ENCODE measurements around the gene CYFIP2.

Gene CYFIP2

GRCh38 chr5:157288405-157289163, 22.7 kb downstream of the CYFIP2 start:
- no peak for DNase-seq (ENCODE audit: low spot score)

DNA sequence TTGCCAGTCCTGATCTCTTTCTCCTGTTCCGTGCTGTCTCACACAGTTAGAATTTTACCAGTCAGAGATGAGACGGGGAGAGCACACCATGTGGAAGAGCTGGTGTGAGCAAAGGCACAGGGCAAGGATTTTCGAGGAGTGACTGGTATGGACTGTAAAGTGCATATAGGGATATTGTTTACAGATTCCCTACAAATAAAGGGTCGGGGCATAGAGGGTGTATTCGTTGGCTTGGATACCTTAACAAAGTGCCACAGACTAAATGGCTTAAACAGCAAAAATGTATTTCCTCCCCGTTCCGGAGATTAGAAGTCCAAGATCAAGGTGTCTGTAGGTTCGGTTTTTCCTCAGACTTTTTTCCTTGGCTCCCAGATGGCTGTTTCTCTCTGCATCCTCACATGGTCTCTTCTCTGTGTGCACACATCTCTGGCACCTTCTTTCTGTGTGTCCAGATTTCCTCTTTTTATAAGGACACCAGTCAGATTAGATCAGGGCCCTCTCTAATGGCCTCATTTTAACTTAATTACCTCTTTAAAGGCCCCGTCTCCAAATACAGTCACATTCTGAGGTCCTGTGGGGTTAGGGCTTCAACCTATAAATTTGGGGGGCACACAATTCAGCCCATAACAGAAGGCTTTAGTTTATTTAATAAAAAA, 23.4 kb downstream of the CYFIP2 start:
- DNase-seq (ENCODE audit: low spot score): peak; percentile 7

DNA sequence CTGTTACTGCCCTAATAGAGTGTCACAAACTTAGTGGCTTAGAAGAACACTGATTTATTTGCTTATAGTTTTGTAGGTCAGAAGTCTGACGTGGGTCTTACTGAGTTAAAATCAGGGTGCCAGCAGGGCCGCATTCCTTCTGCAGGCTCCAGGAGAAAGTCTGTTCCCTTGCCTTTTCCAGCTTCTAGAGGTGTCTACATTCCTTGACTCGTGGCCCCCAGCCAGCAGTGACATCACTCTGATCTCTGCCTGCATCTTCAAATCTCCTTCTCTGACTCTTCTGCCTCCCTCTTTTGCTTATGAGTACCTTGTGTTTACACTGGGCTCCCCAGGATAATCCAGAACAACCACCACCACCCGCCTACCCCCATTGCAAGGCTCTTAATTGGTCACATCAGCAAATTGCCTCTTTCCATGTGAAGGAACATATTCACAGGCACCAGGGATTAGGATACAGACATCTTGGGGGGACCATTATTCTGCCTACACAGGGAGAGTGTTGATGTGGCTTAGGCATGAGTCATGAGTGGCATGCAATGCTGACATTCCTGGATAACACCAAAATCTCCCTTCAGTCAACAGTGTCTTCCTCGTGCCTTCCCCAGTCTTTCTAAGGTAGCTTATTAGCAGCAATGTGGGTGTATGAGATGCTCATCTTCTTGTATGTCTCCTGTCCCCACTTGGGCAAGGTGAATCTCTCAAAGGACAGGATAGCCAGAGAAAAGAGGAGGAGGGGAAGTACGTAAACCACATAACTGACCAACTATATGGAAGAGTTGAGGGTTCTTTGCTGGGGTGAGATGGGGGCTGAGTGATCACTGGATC, 24.4 kb downstream of the CYFIP2 start:
- no peak for DNase-seq (ENCODE audit: low spot score)

GRCh38 chr5:157290981-157291711, 25.2 kb downstream of the CYFIP2 start:
- DNase-seq (ENCODE audit: low spot score): no peak

GRCh38 chr5:157292599-157292998, 26.7 kb downstream of the CYFIP2 start:
- no peak for DNase-seq (ENCODE audit: low spot score)

DNA sequence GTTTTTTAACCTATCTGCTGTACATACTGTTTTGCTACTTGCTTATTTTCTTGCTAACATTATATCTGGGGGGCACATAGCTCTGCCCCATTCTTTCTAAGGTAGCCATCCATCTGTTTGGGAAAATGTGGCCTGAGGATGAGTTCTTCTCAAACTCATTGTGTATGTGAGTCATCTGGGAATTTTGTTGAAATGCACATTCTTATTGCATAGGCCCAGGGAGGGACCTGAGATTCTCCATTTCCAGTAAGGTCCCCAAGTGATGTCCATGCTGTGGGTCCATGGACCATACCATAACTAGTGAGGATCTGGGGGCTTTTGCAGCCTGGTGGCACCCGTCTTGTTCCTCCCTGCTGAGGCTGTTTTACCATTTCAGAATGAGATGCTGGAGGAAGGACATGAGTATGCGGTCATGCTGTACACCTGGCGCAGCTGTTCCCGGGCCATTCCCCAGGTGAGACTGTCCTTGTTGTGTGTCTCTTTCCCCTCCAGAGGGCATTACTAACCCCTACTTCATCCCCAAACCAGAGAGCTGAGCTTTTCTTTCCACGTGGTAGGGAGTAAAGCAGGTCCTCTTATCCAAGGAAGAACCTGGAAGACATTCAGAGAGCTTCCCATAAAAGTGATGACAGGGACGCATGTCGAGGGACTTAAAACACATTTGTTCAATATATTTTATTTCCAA, 28.6 kb downstream of the CYFIP2 start:
- DNase-seq (ENCODE audit: low spot score): no peak

DNA sequence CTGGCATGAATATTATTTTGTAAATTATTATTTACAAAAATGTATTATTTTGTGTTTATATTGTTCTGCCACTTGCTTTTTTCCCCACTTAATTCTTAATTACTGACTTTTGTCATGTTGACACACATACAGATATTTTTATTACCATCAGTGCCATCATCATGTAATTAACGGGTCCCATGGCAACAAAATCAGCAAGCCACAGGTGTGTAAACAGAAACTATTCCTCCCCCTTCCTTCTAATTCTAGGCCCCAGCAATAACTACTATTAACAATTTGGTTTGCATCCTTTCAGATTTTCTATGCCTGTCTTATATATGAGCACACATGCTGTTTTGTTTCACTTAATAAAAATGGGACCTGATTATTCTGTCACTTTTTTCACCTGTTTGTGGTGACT, 29.3 kb downstream of the CYFIP2 start:
- DNase-seq (ENCODE audit: low spot score): no peak

DNA sequence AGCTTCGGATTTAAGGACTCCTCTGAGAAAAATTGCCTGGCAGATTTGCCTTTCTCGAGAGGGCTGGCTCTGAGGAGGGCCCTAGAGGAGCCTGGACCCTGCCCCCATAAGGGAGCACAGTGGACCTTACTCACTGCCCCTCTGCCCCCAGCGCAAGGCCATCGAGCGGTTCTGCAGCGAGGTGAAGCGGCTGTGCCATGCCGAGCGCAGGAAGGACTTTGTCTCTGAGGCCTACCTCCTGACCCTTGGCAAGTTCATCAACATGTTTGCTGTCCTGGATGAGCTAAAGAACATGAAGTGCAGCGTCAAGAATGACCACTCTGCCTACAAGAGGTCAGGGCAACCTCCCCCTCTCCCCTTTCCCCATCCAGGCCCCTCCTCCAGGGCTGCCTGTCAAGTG, 34.6 kb downstream of the CYFIP2 start:
- peak; percentile 9 for DNase-seq (ENCODE audit: low spot score)

GRCh38 chr5:157301066-157301465, 35.1 kb downstream of the CYFIP2 start:
- no peak for DNase-seq (ENCODE audit: low spot score)

GRCh38 chr5:157303023-157303422, 37.1 kb downstream of the CYFIP2 start:
- DNase-seq (ENCODE audit: low spot score): no peak

DNA sequence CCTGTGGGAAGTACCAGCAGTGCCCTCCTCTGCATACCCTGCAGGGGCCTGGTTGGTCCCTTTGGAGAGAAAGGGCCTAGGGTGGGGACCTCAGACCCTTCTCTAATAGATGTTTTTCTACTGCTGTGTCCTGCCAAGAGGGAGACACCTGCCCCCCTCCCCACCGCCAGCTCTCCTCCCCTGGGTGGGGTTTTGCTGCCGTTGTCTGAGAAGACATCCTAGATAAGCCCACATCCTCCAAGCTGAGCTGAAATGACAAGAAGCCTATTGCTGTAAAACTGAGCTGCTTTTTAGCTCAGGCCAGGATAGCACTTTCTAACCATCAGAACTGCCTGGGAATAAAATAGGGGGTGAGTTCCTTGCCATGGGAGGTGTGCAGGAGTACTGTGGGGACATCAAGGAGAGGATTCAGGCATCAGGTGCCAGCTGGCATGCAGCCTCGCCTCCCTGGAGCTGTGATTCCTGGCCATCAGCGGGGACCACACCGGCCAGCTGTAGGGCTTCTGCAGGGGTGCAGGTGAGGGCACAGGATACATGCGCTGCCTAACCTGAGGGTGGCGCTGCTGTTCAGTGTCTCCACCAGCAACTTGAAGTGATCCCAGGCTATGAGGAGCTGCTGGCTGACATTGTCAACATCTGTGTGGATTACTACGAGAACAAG, 37.9 kb downstream of the CYFIP2 start:
- peak; percentile 73 for DNase-seq (ENCODE audit: low spot score)

DNA sequence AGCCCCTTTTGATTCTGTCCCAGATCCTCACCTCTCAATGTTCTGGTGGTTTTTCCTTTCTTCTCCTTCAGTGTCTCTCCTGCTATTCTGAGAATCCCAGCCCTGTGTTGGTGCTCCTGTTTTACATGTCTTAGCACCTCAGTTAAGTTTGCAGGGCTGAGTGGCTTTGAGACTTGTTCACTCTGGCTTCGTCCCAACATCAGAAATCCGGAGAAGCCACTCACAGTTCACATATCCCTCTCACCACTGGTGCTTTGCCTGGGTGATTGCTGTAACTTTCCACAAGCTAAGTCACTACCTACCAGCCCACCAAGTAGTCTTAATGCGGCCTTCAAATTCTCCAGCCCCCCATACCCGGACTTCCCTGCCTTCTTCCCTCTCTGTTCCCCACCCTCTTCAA, 40.2 kb downstream of the CYFIP2 start:
- DNase-seq (ENCODE audit: low spot score): no peak

GRCh38 chr5:157306692-157307471, 41.0 kb downstream of the CYFIP2 start:
- no peak for DNase-seq (ENCODE audit: low spot score)

GRCh38 chr5:157308836-157309465, 43.0 kb downstream of the CYFIP2 start:
- DNase-seq (ENCODE audit: low spot score): no peak

DNA sequence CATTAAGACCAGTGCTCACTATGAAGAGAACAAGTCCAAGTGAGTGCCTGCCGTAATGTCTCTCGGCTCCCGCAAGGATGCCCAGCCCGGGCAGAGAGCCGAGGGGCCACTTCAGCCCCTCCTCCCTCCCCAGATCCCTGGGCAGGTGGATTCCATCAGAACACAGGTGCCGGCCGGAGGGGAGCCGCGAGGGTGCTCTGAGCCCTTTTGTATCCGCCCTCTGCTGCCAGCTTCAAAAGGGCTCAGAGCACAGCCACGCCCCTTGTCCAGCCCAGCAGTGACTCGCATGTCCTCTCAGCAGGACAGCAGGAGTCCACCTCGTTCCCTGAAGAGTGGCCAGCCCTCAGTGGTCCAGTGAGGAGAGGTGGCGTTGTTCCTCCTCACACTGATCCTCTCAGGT, 43.9 kb downstream of the CYFIP2 start:
- no peak for DNase-seq (ENCODE audit: low spot score)

GRCh38 chr5:157311595-157311994, 45.7 kb downstream of the CYFIP2 start:
- no peak for DNase-seq (ENCODE audit: low spot score)

- DNase-seq (ENCODE audit: low spot score): no peak
These were observed 46.6 kb downstream of the CYFIP2 start for GRCh38 chr5:157312492-157312891.

- no peak for DNase-seq (ENCODE audit: low spot score)
These were observed 56.7 kb downstream of the CYFIP2 start for GRCh38 chr5:157322581-157322980.

GRCh38 chr5:157323107-157323706, 57.3 kb downstream of the CYFIP2 start:
- DNase-seq (ENCODE audit: low spot score): no peak
